Tibial nerve (tissue), 4 donors: ENCODE data around the gene SLC25A38.
"Not testable (repeated sequence)": the region's sequence is repeated elsewhere in the genome, so short reads cannot be mapped to it uniquely, and the experiment has no call there.

Experiments
- EP300 ChIP-seq, 2 donors: sonication (generic); formaldehyde crosslinking; IDR thresholded peaks; one replicate each; pipeline ENCODE4 v1.6.1; 2017; ENCODE audit warnings: antibody characterized with exemption in 2 of 2, mild to moderate bottlenecking in 1 of 2
- POLR2A ChIP-seq, 2 donors: fragments of 450-650 bp; IDR thresholded peaks; one replicate each; pipeline ENCODE4 v1.6.1; 2017; ENCODE audit warnings: antibody characterized with exemption in 2 of 2, mild to moderate bottlenecking in 2 of 2, moderate library complexity in 2 of 2
- TF ChIP-seq, protein P1 (sequence below), 5 experiments: fragments of 200-600 bp in 3 of 5; fragments of 450-650 bp in 2 of 5; sonication (generic) in 3 of 5; IDR thresholded peaks; one replicate each; pipeline ENCODE4 v1.5.1; 2016 to 2019; ENCODE audit warnings: antibody characterized with exemption in 5 of 5, mild to moderate bottlenecking in 3 of 5, moderate library complexity in 2 of 5

DNA sequence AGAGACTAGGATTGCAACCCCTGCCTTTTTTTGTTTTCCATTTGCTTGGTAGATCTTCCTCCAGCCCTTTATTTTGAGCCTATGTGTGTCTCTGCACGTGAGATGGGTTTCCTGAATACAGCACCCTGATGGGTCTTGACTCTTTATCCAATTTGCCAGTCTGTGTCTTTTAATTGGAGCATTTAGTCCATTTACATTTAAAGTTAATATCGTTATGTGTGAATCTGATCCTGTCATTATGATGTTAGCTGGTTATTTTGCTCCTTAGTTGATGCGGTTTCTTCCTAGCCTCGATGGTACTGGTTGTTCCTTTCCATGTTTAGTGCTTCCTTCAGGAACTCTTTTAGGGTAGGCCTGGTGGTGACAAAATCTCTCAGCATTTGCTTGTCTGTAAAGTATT, 12.7 kb upstream of the SLC25A38 start:
- TF ChIP-seq, protein P1, sequence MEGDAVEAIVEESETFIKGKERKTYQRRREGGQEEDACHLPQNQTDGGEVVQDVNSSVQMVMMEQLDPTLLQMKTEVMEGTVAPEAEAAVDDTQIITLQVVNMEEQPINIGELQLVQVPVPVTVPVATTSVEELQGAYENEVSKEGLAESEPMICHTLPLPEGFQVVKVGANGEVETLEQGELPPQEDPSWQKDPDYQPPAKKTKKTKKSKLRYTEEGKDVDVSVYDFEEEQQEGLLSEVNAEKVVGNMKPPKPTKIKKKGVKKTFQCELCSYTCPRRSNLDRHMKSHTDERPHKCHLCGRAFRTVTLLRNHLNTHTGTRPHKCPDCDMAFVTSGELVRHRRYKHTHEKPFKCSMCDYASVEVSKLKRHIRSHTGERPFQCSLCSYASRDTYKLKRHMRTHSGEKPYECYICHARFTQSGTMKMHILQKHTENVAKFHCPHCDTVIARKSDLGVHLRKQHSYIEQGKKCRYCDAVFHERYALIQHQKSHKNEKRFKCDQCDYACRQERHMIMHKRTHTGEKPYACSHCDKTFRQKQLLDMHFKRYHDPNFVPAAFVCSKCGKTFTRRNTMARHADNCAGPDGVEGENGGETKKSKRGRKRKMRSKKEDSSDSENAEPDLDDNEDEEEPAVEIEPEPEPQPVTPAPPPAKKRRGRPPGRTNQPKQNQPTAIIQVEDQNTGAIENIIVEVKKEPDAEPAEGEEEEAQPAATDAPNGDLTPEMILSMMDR (IDR thresholded peaks at IDR 0.05) = not testable (repeated sequence)
- not testable (repeated sequence) for TF ChIP-seq POLR2A, EP300 (IDR thresholded peaks at IDR 0.05)
